Neural cell (in vitro differentiated cells): ENCODE measurements around the gene ITGA5.

Source experiments
- CTCF ChIP-seq: fragments of 450-650 bp; IDR thresholded peaks from 2 replicates; pipeline ENCODE4 v1.5.1; 2014; ENCODE audit warnings: antibody characterized with exemption, mild to moderate bottlenecking, moderate library complexity; ENCODE audit not compliant: poor library complexity, severe bottlenecking
- EP300 ChIP-seq: fragments of 450-650 bp; conservative IDR thresholded peaks from 2 replicates; pipeline ENCODE4 v1.6.1; 2014; ENCODE audit warnings: antibody characterized with exemption, mild to moderate bottlenecking, moderate library complexity; ENCODE audit not compliant: poor library complexity, severe bottlenecking
- EZH2 ChIP-seq: fragments of 200-600, 300-800 bp; shearing (Covaris generic), sonication (generic); IDR thresholded peaks from 2 replicates; pipeline ENCODE4 v1.6.1; 2014; ENCODE audit warnings: antibody characterized with exemption, low read length, borderline replicate concordance, mild to moderate bottlenecking; ENCODE audit not compliant: insufficient read depth, poor library complexity, severe bottlenecking
- MXI1 ChIP-seq: fragments of 450-650 bp; conservative IDR thresholded peaks from 2 replicates; pipeline ENCODE4 v1.6.1; 2014; ENCODE audit warnings: antibody characterized with exemption, mild to moderate bottlenecking; ENCODE audit not compliant: poor library complexity, severe bottlenecking
- POLR2AphosphoS5 ChIP-seq: IDR thresholded peaks from 2 replicates; pipeline ENCODE4 v1.6.1; 2012
- RAD21 ChIP-seq: fragments of 450-650 bp; conservative IDR thresholded peaks from 2 replicates; pipeline ENCODE4 v1.6.1; 2014; ENCODE audit warnings: antibody characterized with exemption, mild to moderate bottlenecking, moderate library complexity

- TF ChIP-seq CTCF (no peak), EZH2 (no peak), RAD21 (no peak), MXI1 (no peak), POLR2AphosphoS5 (no peak), EP300 (no peak)
Observed at GRCh38 chr12:54455760-54456469, 36.8 kb upstream of the ITGA5 start.
